HepG2 (cell line): ENCODE measurements around the gene DNASE2B. TPM values are rescaled to one million over a fixed set of nuclear protein-coding genes. Genes with fewer than 3 reads are reported as not detected.

Experiments used
- ATAC-seq: fragments of 200-7000 bp; cut with Tn5 transposase; 3 replicates; pipeline ENCODE4 v1.9.1; 2020; ENCODE audit warnings: mild to moderate bottlenecking, moderate library complexity
- BruUV-seq: library from RNA; stranded (reverse); fragments of 400-500 nt; replicated peaks from 2 replicates; lab custom pipeline; 2021; lab: Mats Ljungman, UMichigan
- CTCF ChIA-PET: fragments of 300-600 bp; formaldehyde crosslinking; extraction: SDS; loops from one replicate; lab custom pipeline; 2021; ENCODE audit warnings: low total read pairs, inconsistent platforms, low intra/inter-chr PET ratio; lab: Yijun Ruan, JAX
- POLR2A ChIA-PET: fragments of 350-600 bp; sonication (Branson Sonifier 250); formaldehyde crosslinking; loops from one replicate; lab custom pipeline; 2020; ENCODE audit warnings: antibody characterized with exemption, inconsistent platforms; lab: Yijun Ruan, JAX
- DNase-seq: peaks from one replicate; pipeline ENCODE4 v3.0.0-alpha.2; 2015; ENCODE audit warnings: low spot score
- FAIRE-seq: peaks from 3 replicates; lab custom pipeline; 2011; peaks lifted over from hg19 to GRCh38; lab: Jason Lieb, UNC
- H2AFZ ChIP-seq: one replicate; pipeline ENCODE4 v1.6.1; 2011; ENCODE audit warnings: low read length, inconsistent platforms
- H3K27ac ChIP-seq: fragments of 300-600 bp; 3 replicates; pipeline ENCODE4 v1.8.0; 2011; ENCODE audit warnings: mixed run types, mild to moderate bottlenecking, mixed read lengths, low read length, inconsistent platforms; ENCODE audit not compliant: insufficient read depth; ENCODE audit errors: extremely low read length
- H3K27me3 ChIP-seq, 2 experiments: fragments of 200-600 bp in 1 of 2; 2 replicates in 1 of 2; 3 replicates in 1 of 2; pipeline versions ENCODE4 v1.6.0 to v1.8.0; 2011; ENCODE audit warnings: low read length in 2 of 2, mild to moderate bottlenecking in 2 of 2, moderate library complexity in 2 of 2, inconsistent platforms in 1 of 2; ENCODE audit not compliant: insufficient read depth in 2 of 2, control insufficient read depth in 1 of 2
- H3K36me3 ChIP-seq, 2 experiments: fragments of 200-600 bp in 1 of 2; replicated peaks in 1 of 2; 2 replicates in 1 of 2; 3 replicates in 1 of 2; pipeline versions ENCODE4 v1.5.1 to v1.8.0; 2011; ENCODE audit warnings: low read length in 2 of 2, inconsistent platforms in 1 of 2; ENCODE audit not compliant: insufficient read depth in 2 of 2, control insufficient read depth in 1 of 2
- H3K4me1 ChIP-seq: 2 replicates; pipeline ENCODE4 v1.5.1; 2012; ENCODE audit warnings: low read length, inconsistent platforms; ENCODE audit not compliant: insufficient read depth
- H3K4me2 ChIP-seq: 2 replicates; pipeline ENCODE4 v1.6.0; 2011; ENCODE audit warnings: low read depth, low read length, inconsistent platforms
- H3K4me3 ChIP-seq, 3 experiments: fragments of 200-600 bp in 1 of 3; sonication (generic), shearing (Covaris generic) in 1 of 3; replicated peaks in 1 of 3; 2 replicates each; pipeline ENCODE4 v1.5.1; 2011 to 2016; ENCODE audit warnings: low read length in 3 of 3, inconsistent platforms in 2 of 3, low read depth in 2 of 3, mild to moderate bottlenecking in 2 of 3, control low read depth in 1 of 3, mixed read lengths in 1 of 3; ENCODE audit not compliant: insufficient read depth in 1 of 3
- H3K79me2 ChIP-seq: one replicate; pipeline ENCODE4 v1.6.1; 2011; ENCODE audit warnings: low read length, inconsistent platforms; ENCODE audit not compliant: insufficient read depth
- H3K9ac ChIP-seq: 2 replicates; pipeline ENCODE4 v1.6.0; 2011; ENCODE audit warnings: mild to moderate bottlenecking, low read depth, low read length, inconsistent platforms; ENCODE audit not compliant: insufficient read depth
- H3K9me3 ChIP-seq: 2 replicates; pipeline ENCODE4 v1.5.1; 2012; ENCODE audit warnings: mild to moderate bottlenecking, low read length
- H4K20me1 ChIP-seq: 2 replicates; pipeline ENCODE4 v1.6.0; 2011; ENCODE audit warnings: inconsistent platforms, mild to moderate bottlenecking, low read length, moderate library complexity; ENCODE audit not compliant: insufficient read depth
- DR1 ChIP-seq: sonication (generic); formaldehyde crosslinking; IDR thresholded peaks from 2 replicates; pipeline ENCODE4 v1.8.0; 2021; ENCODE audit warnings: mild to moderate bottlenecking, missing genetic modification reagents, inconsistent platforms
- RARG ChIP-seq: sonication (generic); formaldehyde crosslinking; IDR thresholded peaks from 2 replicates; pipeline ENCODE4 v1.4.0; 2020; ENCODE audit warnings: low read depth, mild to moderate bottlenecking, missing genetic modification reagents
- SNAI1 ChIP-seq: sonication (generic); formaldehyde crosslinking; IDR thresholded peaks from 2 replicates; pipeline ENCODE4 v1.5.0; 2020; ENCODE audit warnings: mild to moderate bottlenecking, missing genetic modification reagents, borderline replicate concordance
- SOX13 ChIP-seq, 3 experiments: fragments of 450-650 bp in 1 of 3; sonication (generic) in 1 of 3; formaldehyde crosslinking in 1 of 3; IDR thresholded peaks in 2 of 3; conservative IDR thresholded peaks in 1 of 3; 2 replicates each; pipeline versions ENCODE4 v1.5.0 to v1.6.1; 2016 to 2020; ENCODE audit warnings: antibody characterized with exemption in 1 of 3, mild to moderate bottlenecking in 1 of 3, missing compliant biosample characterization in 1 of 3, missing genetic modification reagents in 1 of 3, moderate library complexity in 1 of 3
- WGBS: methylation state at CpG from one replicate; pipeline ENCODE4 v1.1.6; 2017; ENCODE audit warnings: low lambda C conversion rate; 5-methylcytosine and 5-hydroxymethylcytosine counted together
- in situ Hi-C: cut with HindIII; loops from 2 replicates; pipeline ENCODE4 v1.10.0; 2017; ENCODE audit warnings: low pct_unique_long_range_greater_than_20kb; ENCODE audit not compliant: extremely low pct_ligation_motif_present
- intact Hi-C: fragments of 100-400 bp; cut with micrococcal nuclease; formaldehyde crosslinking; loops from one replicate; pipeline ENCODE4 v1.10.0; 2022; ENCODE audit not compliant: unreplicated experiment
- polyA plus RNA-seq, 8 experiments: library from polyadenylated mRNA; depleted of rRNA in 3 of 8; stranded (reverse) in 7 of 8; unstranded in 1 of 8; fragments of >200 nt; fragmentation: Illumina TruSeq in 4 of 8; extraction: Trizol in 4 of 8; gene quantifications; 2 replicates each; pipeline versions ENCODE4 v1.2.1 to v1.2.3, GENCODE V29; 2011 to 2016; ENCODE audit warnings: low read depth in 4 of 8, missing spikeins in 1 of 8, mixed read lengths in 1 of 8; ENCODE audit not compliant: insufficient read depth in 1 of 8
- total RNA-seq, 5 experiments: library from RNA; depleted of rRNA; stranded (reverse); fragments of >200 nt; fragmentation: Illumina TruSeq; extraction: Trizol; gene quantifications; 2 replicates each; pipeline ENCODE4 v1.2.3, GENCODE V29; 2016; ENCODE audit warnings: low read depth in 1 of 5
- TF ChIP-seq, protein P1 (sequence below): sonication (generic); formaldehyde crosslinking; IDR thresholded peaks from 2 replicates; pipeline ENCODE4 v1.8.1; 2022; ENCODE audit warnings: low read depth, mild to moderate bottlenecking, missing genetic modification reagents
- TF ChIP-seq, protein P2 (sequence below): sonication (generic); formaldehyde crosslinking; IDR thresholded peaks from 2 replicates; pipeline ENCODE4 v1.4.0; 2020; ENCODE audit warnings: mild to moderate bottlenecking, missing genetic modification reagents
- TF ChIP-seq, protein P3 (sequence below): IDR thresholded peaks from 2 replicates; pipeline ENCODE4 v1.6.1; 2018; ENCODE audit warnings: missing genetic modification reagents, mild to moderate bottlenecking, missing compliant biosample characterization

The DNASE2B gene
- total and polyA plus RNA-seq, 2 of the 13 experiments (the other 11 are each of a cell fraction or from before 2014, with no cell fraction given): not detected

DNA sequence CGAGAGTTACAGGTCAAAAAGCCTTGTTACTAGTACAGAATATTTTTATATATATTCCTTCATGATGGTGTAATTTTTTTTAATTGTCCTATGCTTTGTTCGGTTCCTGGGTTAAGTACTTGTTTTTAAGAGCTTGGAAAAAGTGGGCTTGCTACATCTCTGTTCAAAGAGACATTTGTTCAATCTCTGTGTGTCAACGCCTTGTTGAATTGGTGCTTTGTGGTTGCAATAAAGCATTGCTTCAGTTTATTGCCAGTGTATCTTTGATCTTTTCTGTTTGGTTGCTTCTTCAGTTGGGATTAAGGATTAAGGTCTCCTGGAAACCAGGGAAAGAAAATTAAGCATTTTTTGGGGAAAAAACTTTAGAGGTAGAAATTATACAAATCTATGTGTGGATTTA lies 47.7 kb upstream of the DNASE2B start:
- no TSS peak for BruUV-seq
- ChIA-PET POLR2A (no interaction called here), CTCF (no interaction called here)
- Histone ChIP-seq H3K4me3 (no peak overlapping the region), H3K27ac (no peak overlapping the region), H3K9ac (no peak overlapping the region), H3K4me1 (no peaks in the 10 kb centered on the region), H3K79me2 (no peaks in the 10 kb centered on the region), H3K4me2 (no peak overlapping the region), H3K9me3 (no peaks in the 10 kb centered on the region), H4K20me1 (no peaks in the 10 kb centered on the region), H3K27me3 (no peaks in the 10 kb centered on the region; a peak in 1 of 5 replicates), H2AFZ (no peak overlapping the region), H3K36me3 (no peaks in the 10 kb centered on the region)
- DNase-seq (no peak), FAIRE-seq (no peak), ATAC-seq (no peak)
- 0% methylated on average over 3 of the region's 3 CpGs for WGBS
- in situ Hi-C loops (no loop called here), intact Hi-C loops (no loop called here)
- TF ChIP-seq SNAI1 (CRISPR knock-in tag) (no peak), DR1 (CRISPR knock-in tag) (no peak), RARG (CRISPR knock-in tag) (no peak), SOX13 (IDR thresholded peaks at IDR 0.05) (no peak), SOX13 (CRISPR knock-in tag; conservative IDR thresholded peaks at IDR 0.05 in 1 of 2, IDR thresholded peaks at IDR 0.05 in 1 of 2) (no peak)
- TF ChIP-seq, protein P1, sequence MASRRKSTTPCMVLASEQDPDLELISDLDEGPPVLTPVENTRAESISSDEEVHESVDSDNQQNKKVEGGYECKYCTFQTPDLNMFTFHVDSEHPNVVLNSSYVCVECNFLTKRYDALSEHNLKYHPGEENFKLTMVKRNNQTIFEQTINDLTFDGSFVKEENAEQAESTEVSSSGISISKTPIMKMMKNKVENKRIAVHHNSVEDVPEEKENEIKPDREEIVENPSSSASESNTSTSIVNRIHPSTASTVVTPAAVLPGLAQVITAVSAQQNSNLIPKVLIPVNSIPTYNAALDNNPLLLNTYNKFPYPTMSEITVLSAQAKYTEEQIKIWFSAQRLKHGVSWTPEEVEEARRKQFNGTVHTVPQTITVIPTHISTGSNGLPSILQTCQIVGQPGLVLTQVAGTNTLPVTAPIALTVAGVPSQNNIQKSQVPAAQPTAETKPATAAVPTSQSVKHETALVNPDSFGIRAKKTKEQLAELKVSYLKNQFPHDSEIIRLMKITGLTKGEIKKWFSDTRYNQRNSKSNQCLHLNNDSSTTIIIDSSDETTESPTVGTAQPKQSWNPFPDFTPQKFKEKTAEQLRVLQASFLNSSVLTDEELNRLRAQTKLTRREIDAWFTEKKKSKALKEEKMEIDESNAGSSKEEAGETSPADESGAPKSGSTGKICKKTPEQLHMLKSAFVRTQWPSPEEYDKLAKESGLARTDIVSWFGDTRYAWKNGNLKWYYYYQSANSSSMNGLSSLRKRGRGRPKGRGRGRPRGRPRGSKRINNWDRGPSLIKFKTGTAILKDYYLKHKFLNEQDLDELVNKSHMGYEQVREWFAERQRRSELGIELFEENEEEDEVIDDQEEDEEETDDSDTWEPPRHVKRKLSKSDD (CRISPR knock-in tag): no peak
- TF ChIP-seq, protein P2, sequence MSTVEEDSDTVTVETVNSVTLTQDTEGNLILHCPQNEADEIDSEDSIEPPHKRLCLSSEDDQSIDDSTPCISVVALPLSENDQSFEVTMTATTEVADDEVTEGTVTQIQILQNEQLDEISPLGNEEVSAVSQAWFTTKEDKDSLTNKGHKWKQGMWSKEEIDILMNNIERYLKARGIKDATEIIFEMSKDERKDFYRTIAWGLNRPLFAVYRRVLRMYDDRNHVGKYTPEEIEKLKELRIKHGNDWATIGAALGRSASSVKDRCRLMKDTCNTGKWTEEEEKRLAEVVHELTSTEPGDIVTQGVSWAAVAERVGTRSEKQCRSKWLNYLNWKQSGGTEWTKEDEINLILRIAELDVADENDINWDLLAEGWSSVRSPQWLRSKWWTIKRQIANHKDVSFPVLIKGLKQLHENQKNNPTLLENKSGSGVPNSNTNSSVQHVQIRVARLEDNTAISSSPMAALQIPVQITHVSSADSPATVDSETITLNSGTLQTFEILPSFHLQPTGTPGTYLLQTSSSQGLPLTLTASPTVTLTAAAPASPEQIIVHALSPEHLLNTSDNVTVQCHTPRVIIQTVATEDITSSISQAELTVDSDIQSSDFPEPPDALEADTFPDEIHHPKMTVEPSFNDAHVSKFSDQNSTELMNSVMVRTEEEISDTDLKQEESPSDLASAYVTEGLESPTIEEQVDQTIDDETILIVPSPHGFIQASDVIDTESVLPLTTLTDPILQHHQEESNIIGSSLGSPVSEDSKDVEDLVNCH (CRISPR knock-in tag): no peak
- TF ChIP-seq, protein P3, sequence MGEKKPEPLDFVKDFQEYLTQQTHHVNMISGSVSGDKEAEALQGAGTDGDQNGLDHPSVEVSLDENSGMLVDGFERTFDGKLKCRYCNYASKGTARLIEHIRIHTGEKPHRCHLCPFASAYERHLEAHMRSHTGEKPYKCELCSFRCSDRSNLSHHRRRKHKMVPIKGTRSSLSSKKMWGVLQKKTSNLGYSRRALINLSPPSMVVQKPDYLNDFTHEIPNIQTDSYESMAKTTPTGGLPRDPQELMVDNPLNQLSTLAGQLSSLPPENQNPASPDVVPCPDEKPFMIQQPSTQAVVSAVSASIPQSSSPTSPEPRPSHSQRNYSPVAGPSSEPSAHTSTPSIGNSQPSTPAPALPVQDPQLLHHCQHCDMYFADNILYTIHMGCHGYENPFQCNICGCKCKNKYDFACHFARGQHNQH (CRISPR knock-in tag): no peak
- TF ChIP-seq, all 625 proteins: peak for 0
